Activated effector memory CD4-positive, alpha-beta T cell treated with anti-CD3 and anti-CD28 coated beads, Interleukin-2, amount 50 U/mL, for 16 hours (primary cell): ENCODE measurements around the gene CORO2B.

Source experiments
- DNase-seq: peaks from one replicate; pipeline ENCODE4 v3.0.0-alpha.2; 2020

CORO2B gene

GRCh38 chr15:68653031-68653635 is 74.3 kb downstream of the CORO2B start:
- peak; percentile 45 for DNase-seq

DNA sequence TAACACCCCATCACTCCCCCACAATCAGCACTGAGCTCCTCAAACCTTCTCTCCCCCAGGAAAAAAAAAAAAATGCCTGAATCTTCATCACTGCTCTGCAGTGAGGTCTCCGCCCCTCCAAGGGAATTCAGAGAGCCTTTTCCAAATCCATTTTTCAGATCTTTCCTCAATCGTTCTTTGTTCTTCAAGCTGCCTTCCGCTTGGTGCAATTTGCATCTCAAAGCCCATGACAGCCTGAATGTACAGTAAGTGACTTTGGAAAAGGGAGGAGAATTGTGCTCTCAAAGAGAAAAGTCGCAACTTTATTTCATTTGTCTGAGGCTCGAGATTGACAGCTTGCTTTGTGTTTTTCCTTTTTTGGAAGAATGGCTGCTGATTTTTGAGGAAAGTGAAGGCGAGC is 75.0 kb downstream of the CORO2B start:
- DNase-seq: no peak

DNA sequence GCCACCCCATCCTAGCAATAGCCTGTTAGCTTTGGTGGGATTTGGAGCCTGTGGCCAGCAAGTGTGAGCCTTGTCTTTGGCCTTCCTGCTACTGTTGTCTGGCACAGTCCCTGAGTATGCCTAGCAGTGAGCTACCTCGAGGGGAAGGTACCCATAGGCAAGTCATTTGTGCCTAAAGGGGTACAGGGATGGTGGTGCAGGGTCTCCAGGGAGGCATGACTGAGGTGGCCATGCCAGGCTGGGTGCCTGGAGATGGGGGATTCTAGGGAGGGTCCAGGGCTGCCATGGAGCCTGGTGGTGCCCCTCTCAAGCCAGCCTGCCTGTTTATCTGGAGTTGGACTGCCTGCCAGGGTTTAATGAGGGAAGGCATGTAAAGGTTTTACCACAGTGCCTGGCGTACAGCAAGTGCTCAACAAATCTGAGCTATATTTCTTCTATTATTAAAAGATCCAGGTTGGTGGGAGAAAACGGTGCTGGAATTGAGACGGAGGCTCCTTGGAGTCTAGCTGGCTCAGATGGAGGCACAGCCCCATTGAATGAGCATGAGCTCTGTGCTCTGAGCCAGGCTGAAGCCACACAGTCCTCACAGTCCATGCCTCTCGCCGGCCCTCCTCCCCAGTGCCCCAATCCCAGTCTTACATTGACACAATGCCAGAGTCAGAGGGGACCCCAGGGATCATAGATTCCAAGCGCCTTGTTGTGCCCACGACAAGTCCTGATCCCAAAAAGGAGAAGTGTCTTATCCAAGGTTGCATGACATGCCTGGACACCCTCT is 76.2 kb downstream of the CORO2B start:
- DNase-seq: peak; percentile 33

DNA sequence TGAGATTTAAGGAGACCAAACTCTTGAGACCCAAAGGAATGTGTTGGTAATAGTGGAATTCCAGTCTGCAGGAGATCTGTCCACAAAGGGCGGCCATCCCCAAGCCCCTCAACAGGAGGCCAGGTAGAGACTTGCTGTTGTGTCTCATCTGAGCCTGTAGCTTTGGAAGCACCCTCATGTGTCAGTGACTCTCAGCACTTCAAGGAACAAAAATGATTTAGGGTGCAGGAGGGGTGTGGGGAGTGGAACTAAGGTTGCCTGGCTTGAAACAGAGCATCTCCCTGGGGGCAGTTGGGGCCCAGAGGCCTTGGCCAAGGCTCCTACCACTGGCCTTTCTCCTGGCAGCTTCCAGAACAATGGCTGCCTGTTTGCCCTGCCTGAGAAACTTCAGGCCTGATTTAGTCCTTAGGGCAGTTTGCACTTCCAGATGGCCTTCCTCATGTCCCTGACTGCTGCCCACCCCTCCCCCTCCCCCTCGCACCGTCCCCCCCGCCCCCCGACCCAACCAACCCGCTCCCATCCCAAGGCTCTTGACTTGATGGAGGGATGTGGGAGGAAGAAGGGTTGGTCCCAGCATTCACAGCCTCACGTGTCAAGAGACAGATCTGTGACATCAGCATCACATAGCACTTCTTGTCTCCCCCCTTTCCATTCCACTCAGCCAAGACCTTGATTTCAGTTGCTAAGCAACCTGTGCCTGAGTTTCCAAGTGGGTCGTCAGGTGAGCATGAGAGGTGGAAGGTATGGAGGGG is 77.1 kb downstream of the CORO2B start:
- peak; percentile 19 for DNase-seq

- no peak for DNase-seq
Observed at GRCh38 chr15:68656438-68656739, 77.6 kb downstream of the CORO2B start.

GRCh38 chr15:68658151-68658550 is 79.4 kb downstream of the CORO2B start:
- DNase-seq: peak; percentile 54

DNA sequence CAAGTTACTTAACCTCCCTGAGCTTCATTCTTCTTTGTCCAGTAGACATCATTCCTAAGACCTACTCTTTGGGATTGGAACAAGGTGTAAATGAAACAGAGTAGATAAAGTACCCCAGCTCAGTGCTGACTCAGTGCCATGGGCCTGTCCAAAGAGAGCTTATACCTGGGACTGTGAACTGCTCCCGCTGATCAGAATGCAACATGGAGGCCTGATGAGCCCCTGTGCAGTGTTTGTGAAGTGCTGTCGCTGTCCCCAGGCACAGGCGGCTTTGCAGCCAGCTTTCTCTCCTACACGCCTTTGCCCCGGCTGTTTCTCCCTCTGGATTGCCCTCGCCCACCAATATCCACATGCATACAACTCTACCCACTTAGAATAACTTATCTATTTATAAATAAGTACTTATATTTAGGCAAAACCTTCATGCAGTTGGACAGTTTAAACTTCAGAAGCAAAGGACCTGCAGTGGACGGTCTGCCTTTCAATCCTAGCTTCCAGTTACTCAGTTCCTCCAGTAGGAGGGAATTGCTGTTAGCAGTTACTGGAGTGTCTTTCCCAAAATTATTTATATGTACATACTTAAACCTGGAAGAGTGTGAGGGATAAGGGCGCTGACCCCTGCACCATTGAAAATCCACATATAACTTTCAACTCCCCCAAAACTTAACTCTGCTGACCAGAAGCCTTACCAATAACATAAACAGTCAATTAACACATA is 80.0 kb downstream of the CORO2B start:
- DNase-seq: peak; percentile 19

- DNase-seq: no peak
Observed at GRCh38 chr15:68663526-68663925, 84.7 kb downstream of the CORO2B start.

DNA sequence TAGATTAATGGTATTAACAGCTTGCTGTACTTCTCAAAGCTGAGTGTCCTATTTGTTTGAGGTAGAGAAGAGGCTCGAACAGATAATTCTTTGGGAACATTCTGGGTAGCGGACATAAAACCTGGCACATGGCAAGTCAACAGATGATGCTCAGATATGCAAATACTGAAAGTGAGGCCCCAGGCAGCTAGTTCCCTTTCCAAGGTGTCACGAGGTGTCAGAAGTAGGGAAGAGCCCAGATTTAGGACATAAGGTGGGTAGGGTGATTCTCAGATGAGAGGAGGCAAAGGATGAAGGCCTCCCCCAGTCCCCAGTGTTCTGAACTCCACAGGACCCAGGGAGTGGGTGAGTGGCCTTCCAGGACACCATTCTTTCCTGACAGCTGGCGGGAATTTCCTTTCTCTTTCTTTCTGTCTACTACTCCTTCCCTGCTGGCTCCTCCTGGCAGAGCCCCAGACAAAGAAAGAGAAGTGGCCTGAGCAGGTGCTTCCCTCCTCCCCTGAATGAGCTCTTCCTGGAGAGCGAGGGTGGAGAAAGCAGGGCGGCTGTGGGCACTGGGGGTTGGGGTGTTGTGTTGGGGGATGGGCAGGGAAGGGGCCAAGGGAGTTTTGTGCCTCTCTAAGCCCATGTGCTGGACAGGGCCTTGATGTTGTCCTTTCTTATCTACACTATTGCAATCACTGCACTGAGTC is 87.5 kb downstream of the CORO2B start:
- peak; percentile 24 for DNase-seq

GRCh38 chr15:68666812-68667450 is 88.1 kb downstream of the CORO2B start:
- DNase-seq: peak; percentile 43

DNA sequence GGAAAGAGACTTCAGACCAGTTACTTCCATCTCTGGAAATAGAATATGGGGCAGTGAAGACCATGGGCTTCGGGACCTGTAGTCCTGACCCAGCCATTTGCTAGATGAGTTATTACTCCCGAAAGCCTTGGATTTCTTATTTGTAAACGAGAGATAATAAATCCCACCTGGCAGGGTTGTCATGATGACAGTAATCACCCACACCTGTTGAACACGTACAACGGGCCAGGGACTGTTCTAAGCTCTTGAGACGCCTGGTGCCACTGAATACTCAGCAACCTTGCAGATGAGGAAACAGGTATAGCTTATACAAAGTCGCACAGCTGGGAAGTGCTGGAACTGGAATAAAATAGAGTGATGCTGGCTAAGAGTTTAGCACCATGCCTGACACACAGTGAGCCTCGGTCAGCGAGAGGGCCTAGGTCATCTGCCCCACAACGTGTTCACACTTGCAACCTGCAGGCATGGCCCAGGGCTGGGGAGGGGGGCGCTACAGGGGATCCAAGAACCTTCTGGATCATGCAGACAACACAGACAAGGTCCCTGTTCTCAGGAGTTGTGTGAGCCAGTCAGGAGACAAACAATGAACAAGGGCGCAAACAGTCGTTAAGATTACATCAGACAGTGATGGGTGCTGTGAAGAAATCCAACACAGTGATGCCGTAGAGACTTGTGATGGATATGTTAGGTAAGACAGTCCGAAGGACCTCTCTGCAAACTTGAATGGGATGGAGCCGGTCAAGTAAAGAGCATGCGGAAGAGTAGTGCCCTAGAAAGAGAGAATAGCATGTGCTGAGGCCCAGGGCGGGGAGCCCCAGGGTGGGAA is 89.2 kb downstream of the CORO2B start:
- peak; percentile 50 for DNase-seq

- peak; percentile 41 for DNase-seq
Observed at GRCh38 chr15:68668926-68669600, 90.3 kb downstream of the CORO2B start.

DNA sequence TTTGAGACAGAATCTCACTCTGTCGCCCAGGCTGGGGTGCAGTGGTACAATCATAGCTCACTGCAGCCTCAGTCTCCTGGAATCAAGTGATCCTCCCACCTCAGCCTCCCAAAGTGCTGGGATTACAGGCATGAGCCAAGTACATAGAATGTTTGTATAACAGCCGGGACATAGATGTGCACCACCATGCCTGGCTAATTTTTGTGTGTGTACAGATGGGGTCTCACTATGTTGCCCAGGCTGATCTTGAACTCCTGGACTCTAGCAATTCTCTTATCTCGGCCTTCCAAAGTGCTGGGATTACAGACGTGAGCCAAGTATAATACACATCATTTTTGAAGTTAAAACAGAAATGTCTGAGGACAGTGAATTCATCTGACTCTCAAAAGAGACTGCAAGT is 93.5 kb downstream of the CORO2B start:
- no peak for DNase-seq

- DNase-seq: no peak
Observed at GRCh38 chr15:68672781-68673205, 94.0 kb downstream of the CORO2B start.

GRCh38 chr15:68674975-68675374 is 96.2 kb downstream of the CORO2B start:
- no peak for DNase-seq

GRCh38 chr15:68676011-68676605 is 97.3 kb downstream of the CORO2B start:
- no peak for DNase-seq

GRCh38 chr15:68676926-68677325 is 98.1 kb downstream of the CORO2B start:
- DNase-seq: no peak

- no peak for DNase-seq
Observed at GRCh38 chr15:68677996-68678395, 99.2 kb downstream of the CORO2B start.

DNA sequence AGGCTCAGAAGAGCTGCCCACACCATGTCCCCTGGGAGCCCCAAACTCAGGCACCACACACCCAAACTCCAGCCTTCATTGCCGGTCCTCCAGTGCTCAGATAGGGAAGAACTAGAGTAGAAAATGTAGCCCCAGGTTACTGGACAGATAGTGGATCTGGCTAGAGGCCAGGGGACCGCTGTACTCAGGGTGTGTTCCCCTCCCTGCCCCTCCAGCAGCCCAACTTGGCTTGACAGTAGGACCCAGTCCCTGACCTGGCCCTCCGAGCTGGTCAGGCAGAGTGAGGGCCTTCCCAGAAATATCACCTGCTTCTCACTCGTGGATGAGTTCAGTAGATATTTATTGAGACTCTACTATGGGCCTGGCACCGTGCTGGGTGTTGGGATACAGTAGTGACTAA is 100.0 kb downstream of the CORO2B start:
- DNase-seq: no peak

GRCh38 chr15:68679161-68679560 is 100.4 kb downstream of the CORO2B start:
- no peak for DNase-seq
